ENCODE measurements around the gene CREM.

DNA sequence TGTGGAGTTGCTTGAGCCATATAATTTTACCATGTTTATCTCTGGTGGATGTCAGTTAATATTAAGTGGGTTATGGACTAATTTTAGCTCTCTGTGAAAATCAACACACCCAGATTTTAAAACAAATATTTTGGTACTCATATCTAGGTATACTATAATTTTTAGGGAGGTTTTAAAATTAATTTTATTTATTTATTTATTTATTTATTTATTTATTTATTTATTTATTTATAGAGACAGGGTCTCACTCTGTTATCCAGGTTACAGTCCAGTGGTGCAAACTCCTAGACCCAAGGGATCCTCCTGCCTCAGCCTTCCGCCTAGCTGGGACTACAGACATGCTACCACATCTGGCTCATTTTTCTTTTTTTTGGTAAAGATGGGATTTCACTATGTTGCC is 7.3 kb upstream of the CREM start:
- TF ChIP-seq, protein P1, sequence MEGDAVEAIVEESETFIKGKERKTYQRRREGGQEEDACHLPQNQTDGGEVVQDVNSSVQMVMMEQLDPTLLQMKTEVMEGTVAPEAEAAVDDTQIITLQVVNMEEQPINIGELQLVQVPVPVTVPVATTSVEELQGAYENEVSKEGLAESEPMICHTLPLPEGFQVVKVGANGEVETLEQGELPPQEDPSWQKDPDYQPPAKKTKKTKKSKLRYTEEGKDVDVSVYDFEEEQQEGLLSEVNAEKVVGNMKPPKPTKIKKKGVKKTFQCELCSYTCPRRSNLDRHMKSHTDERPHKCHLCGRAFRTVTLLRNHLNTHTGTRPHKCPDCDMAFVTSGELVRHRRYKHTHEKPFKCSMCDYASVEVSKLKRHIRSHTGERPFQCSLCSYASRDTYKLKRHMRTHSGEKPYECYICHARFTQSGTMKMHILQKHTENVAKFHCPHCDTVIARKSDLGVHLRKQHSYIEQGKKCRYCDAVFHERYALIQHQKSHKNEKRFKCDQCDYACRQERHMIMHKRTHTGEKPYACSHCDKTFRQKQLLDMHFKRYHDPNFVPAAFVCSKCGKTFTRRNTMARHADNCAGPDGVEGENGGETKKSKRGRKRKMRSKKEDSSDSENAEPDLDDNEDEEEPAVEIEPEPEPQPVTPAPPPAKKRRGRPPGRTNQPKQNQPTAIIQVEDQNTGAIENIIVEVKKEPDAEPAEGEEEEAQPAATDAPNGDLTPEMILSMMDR (IDR thresholded peaks at IDR 0.05): no peak
- TF ChIP-seq POLR2A (IDR thresholded peaks at IDR 0.05): no peak
- no peak for TF ChIP-seq POLR2AphosphoS5 (IDR thresholded peaks at IDR 0.05)

Data from sigmoid colon (tissue), 4 donors.